GM19372 (cell line): ENCODE measurements around the gene IRAK4.

Experiments used
- ATAC-seq: cut with Tn5 transposase; IDR thresholded peaks from one replicate; pipeline ENCODE4 v1.9.1; 2021; ENCODE audit warnings: mild to moderate bottlenecking, low read depth, moderate library complexity; ENCODE audit not compliant: unreplicated experiment

IRAK4 gene

GRCh38 chr12:43832463-43833168 is 73.9 kb downstream of the IRAK4 start:
- no peak for ATAC-seq

- ATAC-seq = peak; percentile 9
Observed at GRCh38 chr12:43835264-43835655, 76.5 kb downstream of the IRAK4 start.

GRCh38 chr12:43835656-43836474 is 77.1 kb downstream of the IRAK4 start, which contains the start of gene TMEM117:
Gene TMEM117 (plus strand): TSS chr12:43836081.
- ATAC-seq = peak; percentile 69

DNA sequence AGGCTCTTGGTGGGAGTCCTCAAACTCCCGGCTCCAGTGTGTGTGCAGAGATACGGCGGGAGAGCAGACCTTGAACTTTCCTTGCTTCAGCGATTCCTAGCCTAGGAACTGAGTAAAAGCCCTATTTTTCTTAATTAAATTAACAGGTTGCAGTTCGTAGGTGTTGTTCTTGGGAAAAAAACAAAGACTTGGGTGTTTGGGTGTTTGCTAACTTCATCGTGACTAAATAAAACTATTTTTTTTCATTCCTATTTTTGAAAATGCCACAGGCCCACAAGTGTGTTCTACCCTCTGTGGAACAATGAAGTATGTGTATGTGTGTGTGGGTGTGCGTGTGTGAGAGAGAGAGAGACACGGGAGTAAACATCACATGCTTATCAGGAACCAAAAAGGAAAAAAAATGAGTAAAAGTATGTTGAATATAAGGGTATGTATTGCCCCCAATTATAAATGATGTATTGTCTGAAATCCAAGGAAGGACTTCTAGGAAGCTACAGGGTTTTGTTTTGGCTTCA is 77.8 kb downstream of the IRAK4 start:
- ATAC-seq = peak; percentile 36
